Stimulated activated CD8-positive, alpha-beta memory T cell treated with anti-CD3 and anti-CD28 coated beads, Interleukin-15, amount 100 ng/mL, for 4 hours (primary cell): ENCODE results near the gene PLGRKT.
"Not testable (repeated sequence)": the region's sequence is repeated elsewhere in the genome, so short reads cannot be mapped to it uniquely, and the experiment has no call there.

Experiments used
- DNase-seq, 2 donors: peaks; one replicate each; pipeline ENCODE4 v3.0.0-alpha.2; 2020; ENCODE audit warnings: low read depth in 2 of 2

Gene PLGRKT

GRCh38 chr9:5452286-5452609 lies 14.5 kb upstream of the PLGRKT start:
- DNase-seq, result no peak

GRCh38 chr9:5450359-5451091 lies 12.8 kb upstream of the PLGRKT start, which contains the start of gene CD274:
Gene CD274 (plus strand): TSS chr9:5450542. CDS start chr9:5456114, 5,572 bp downstream.
- peak; percentile 72 to 75 for DNase-seq

- no peak for DNase-seq
Measured at GRCh38 chr9:5449521-5450358, 12.0 kb upstream of the PLGRKT start.

GRCh38 chr9:5448461-5449435 lies 11.0 kb upstream of the PLGRKT start:
- no peak for DNase-seq

- DNase-seq, result no peak
Measured at GRCh38 chr9:5448016-5448415, 10.3 kb upstream of the PLGRKT start.

- no peak for DNase-seq
Measured at GRCh38 chr9:5447337-5447736, 9.6 kb upstream of the PLGRKT start.

- no peak for DNase-seq
Measured at GRCh38 chr9:5446451-5447236, 8.9 kb upstream of the PLGRKT start.

- no peak for DNase-seq
Measured at GRCh38 chr9:5445886-5446285, 8.2 kb upstream of the PLGRKT start.

GRCh38 chr9:5445096-5445495 lies 7.4 kb upstream of the PLGRKT start:
- DNase-seq, result not testable (repeated sequence)

- no peak for DNase-seq
Measured at GRCh38 chr9:5443850-5444249, 6.1 kb upstream of the PLGRKT start.

- no peak for DNase-seq
Measured at GRCh38 chr9:5442400-5443011, 4.8 kb upstream of the PLGRKT start.

- DNase-seq, result no peak
Measured at GRCh38 chr9:5441043-5441442, 3.3 kb upstream of the PLGRKT start.

GRCh38 chr9:5440426-5440825 lies 2.7 kb upstream of the PLGRKT start:
- DNase-seq, result no peak

GRCh38 chr9:5438301-5439162 lies 807 bp upstream of the PLGRKT start:
- DNase-seq, result peak in 1 of 2 donors; percentile 21

GRCh38 chr9:5436441-5436840 lies 1.3 kb downstream of the PLGRKT start:
- no peak for DNase-seq

GRCh38 chr9:5435912-5436311 lies 1.8 kb downstream of the PLGRKT start:
- DNase-seq, result no peak

- not testable (repeated sequence) for DNase-seq
Measured at GRCh38 chr9:5433841-5434810, 3.6 kb downstream of the PLGRKT start.

- not testable (repeated sequence) for DNase-seq
Measured at GRCh38 chr9:5433328-5433727, 4.4 kb downstream of the PLGRKT start.
